ENCODE data around the gene FASTKD3.

Gene FASTKD3

DNA sequence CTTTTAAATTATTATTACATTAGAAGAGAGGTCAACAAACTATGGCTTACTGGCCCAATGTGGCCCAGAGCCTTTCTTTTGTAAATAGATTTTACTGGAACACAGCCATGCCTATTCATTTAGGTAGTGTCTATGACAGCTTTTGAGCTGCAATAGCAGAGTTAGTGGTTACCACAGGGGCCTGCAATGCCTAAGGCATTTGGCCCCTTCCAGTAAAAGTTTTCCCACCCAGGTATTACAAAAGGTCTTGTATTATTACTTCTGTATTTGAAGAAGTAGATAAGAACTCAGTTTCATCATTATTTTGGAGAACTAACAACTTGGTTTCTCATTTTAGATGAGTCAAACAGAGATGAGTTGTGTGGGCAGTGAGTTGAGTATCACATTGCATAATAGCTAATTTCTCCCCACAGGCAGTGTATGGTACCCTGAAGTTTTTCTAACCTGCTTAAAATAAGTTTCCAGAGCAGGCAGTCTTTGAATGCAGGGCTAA, 9.6 kb upstream of the FASTKD3 start:
- DNase-seq, result peak; percentile 24

DNA sequence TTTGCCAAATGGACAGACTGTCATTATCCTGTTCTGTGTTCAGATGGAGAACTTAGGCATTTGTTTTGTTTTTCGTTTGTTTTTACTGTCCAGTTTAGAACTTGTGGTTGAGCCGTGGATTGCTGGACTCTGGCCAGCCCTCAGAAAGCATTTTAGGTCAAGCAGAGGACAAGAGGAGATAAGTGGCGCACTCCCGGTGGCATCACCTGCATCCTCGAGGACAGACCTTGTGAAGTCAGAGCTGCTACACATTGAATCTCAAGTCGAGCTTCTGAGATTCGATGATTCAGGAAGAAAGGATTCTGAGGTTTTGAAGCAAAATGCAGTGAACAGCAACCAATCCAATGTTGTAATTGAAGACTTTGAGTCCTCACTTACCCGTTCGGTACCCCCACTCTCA, 9.0 kb upstream of the FASTKD3 start:
- no peak for DNase-seq

DNA sequence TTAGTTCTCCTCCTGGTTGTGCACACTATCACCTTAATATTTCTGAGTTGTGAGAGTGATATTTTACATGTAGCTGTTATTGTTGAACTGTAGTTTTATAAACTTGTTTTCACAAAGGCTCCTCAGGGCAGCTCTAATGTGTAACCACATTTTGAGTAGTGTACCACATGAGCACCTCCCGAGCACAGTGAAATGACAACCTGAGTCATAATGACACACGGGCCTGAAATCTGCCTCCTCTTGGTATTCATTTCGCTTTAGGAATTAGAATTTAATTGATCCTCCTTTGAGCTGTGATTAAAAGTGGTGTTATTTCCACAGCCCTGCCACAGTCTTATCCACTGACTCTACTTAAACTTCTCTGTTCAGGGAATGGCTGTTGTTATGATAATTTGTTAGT, 8.0 kb upstream of the FASTKD3 start:
- peak; percentile 43 for DNase-seq

DNA sequence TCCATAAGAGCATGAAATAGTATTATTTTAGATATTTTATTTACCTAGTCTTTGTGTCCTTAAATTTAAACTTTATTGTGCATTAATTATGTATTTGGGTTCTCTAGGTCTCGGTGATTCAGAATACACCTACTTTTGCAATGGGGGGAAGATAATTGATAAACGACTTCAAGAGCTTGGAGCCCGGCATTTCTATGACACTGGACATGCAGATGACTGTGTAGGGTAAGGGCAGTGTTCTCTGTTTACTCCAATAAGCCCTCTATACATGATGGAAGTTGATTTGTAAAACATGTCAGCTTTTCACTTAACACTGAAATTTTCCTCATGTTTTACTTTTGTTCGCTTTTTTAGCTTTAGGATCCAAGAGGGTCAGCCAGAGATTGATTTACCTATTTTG, 6.3 kb upstream of the FASTKD3 start:
- no peak for DNase-seq

DNA sequence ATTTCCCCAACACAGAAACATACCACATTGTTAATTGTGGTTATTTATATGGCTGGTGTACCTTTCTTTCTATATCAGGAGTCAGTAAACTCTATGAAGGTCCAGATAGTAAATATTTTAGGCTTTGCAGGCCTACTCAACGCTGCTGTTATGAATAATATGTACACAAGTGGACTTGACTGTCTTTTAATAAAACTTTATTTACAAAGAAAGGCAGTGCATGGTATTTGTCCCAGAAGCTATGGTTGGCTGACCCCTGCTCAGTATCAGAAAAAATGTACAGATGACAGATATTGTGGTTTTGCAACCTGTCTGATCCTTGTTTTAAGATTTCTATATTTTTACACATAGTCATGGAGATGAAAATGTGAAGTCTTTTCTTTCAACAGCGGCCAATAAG, 5.8 kb upstream of the FASTKD3 start:
- DNase-seq, result no peak

DNA sequence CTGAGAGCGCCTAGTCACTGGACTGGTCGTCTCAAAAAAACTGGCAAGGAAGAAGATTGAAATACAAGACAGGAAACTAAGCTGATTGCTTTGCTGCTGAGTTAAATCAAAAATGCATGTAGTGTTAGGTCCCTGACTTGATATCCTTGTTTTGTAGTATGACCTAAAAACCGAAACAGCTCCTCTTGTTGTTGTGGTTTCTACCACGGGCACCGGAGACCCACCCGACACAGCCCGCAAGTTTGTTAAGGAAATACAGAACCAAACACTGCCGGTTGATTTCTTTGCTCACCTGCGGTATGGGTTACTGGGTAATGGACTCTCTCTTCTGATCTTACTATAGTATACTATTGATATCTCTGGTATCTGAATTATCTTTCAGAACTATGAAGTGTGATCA, 4.4 kb upstream of the FASTKD3 start:
- peak; percentile 47 for DNase-seq

DNA sequence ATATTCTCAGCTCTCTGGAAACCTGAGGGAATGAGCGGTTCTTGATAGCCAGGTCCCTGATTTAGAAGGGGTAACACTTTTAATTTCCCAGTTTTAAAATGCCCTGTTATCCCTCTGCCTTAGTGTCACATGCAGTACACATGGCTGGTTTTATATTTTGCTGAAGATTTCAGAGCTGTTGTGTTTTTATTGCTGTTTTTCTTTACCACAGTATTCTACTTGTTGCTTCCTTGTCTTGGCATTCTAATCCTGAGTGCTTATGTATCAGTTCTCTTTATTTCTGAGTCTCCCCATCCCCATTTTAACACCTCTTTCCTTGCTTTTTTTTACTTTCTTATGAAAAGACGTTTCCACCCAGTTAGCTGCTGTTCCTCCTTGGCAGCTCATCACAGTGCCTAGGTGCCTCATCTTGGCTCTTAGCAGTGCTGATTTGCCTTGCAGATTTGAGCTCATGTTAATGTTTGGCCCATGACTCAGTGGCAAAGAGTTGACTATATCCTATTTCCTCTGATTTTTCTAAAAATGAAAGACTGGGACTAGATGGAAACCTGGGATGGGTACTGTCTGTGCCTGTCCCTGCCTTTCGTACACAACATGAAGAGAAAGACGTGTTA, 3.8 kb upstream of the FASTKD3 start:
- no peak for DNase-seq

DNA sequence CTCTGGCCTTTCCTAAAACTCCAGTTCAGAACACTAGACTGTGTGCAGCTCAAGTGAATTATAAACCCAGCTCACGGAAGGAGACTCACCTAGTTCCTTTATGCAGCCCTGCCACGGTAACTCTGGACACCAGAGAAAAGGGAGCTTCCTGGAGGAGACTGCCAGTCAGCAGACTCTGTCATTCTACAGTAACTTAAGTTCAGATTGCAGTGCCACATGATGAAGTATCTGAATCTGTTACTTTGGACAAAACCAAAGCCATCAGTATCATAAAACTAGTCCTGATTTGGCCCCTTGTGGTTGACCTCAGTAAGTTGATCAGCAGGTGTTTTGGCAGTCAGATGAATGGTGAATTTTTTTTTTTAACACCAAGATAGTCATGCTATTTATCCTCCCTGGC, 2.8 kb upstream of the FASTKD3 start:
- DNase-seq, result no peak

DNA sequence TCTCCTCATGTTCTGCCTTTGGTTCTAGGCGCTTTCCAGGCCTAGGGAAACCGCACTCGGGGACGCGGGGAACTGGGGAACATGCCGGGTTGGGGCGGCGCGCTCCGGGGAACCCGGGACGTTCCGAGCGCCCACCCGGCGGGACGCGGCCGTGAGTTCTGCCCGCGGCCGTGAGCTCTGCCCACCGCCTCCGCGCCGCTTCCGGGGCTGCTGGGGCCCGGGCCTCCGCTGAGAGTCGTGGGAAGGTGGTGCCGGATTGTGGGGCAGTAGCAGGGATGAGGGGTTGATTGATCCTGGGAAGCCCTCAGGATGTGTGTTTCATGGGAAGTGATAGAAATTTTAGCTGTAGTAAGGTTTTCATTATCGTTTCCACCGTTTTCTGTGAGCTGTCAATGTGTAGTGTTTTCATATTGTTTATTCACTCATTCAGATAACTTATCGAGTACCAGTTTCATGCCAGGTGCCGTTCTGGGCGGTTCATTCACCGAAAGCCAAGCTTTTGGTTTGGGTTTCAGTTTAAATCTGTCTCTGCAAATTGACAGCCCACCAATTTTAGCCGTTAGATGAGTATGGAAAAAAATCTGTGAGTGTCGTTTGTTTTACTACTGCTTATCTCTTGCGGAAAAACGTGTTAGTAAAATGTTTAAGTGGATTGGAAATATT, 774 bp upstream of the FASTKD3 start:
- DNase-seq, result peak; percentile 64

DNA sequence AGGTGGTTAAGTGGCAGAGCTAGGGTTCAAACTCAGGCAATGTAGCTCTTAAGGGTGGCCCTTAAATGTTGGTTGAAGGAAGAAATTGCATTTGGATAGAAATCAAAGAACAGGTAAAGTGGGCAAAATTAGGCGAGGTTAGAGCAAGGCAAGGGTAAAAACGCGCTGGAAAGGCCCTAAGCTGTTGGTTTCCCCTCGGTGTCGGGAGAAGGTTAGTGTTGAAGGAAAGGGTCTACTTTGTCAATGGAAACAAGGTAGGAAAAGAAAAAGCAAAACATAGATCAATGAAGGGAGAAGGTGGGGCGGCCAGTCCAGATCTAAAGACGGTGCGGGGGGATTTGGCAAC, 431 bp downstream of the FASTKD3 start:
- no peak for DNase-seq

DNA sequence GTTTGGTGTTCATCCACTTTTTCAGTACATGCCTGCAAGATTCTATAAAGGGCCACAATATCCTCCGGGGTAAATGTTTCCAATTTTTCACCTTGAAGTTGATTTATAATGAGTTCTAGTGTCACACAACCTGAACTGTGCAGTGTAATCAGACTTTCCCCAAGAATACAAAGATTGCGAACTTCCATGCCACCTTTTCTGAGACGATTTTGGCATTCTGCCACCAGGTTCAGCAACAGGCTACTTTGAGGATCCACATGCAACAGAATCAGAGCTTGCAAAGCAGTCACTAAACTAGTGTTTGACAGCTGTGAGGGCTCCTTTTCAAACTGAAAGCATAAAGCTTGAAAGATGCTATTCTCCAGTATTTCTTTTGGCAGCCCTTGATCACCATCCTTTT, 1.6 kb downstream of the FASTKD3 start:
- DNase-seq, result no peak

DNA sequence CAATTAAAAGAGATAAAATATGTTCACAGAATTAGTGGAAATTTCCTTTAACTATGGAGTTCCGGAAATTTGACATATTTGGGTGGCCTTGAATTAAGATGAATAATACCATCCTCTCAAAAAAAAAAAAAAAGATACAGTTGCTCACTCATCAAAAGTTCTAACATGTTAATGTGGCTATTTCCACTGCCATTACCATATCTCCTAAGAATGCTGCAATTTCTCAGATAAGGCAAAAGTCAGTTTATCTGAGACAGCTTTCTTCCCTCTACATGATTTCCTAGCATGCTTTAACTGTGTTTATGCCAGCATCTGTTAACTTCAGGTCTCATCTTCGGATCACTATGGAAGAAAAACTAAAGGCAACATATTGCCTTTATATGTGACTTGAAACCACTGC, 2.6 kb downstream of the FASTKD3 start:
- no peak for DNase-seq

DNA sequence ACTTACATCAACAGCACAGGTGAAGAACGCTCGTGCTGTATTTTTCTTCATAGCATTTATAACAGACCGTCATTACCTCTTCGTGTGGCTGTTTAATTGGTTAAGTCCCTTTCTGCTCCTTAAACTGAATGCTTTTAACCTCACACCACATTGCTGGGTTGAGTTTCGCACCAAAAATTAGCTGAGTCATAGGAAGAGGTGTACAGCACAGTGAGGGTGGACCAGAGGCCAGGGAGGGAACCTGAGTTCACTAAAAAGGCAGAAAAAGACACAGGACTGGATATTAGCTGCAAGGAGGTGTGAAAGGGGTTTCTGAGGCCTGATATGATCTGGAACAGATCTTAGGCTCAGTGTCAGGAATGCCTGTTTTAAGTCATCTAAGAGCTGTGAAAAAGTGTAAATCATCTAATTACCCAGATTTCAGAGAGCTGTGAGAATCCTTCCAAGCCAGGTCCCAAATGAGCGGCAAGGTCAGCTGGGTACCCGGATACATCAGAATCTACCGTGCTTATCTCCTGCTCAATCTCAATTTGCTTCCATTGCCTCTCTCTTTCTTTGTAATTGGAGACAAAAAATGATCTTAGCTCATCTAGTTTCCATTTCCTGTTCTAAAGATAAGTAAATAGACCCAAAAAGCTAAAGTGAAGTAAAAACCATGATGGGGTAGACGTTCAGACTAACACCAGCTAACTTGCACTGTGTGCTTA, 10.8 kb downstream of the FASTKD3 start:
- no peak for DNase-seq

DNA sequence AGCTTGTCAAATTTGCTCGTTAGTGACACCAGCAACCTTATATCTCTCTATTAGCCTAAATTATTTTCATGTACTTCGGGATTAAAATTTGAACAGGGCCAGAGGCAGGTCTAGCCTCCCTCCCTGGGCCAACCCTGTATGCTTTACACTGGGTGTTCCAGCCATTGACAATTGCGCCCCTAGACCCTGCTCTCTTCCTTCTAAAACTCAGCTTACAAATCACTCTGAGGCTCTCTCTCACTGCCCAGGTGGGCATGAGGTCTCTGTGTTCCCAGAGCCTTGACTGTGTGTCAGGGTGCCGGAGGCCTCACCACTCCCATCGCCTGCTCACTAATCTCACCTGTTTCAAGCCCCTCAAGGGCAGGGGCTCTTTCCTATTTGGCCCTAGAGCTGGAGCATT, 11.5 kb downstream of the FASTKD3 start:
- DNase-seq, result no peak

DNA sequence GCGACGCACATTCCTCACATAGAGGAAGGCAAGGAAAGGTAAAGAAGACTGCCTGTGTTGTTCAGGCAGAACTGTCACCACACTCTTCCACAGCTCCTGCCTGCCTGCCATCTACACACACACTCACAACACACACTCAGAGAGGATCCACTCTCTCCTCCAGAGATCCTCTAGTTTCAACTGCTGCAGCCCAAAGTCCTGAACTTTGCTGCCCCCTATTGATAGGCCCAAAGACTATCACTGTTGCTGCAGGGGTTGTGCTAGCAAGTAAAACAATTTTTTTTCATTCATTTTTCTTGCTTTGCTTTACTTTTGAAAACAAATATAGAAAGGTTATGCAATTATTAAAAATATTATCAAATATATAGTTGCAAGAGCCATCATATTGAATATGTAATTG, 12.0 kb downstream of the FASTKD3 start:
- peak; percentile 48 for DNase-seq

DNA sequence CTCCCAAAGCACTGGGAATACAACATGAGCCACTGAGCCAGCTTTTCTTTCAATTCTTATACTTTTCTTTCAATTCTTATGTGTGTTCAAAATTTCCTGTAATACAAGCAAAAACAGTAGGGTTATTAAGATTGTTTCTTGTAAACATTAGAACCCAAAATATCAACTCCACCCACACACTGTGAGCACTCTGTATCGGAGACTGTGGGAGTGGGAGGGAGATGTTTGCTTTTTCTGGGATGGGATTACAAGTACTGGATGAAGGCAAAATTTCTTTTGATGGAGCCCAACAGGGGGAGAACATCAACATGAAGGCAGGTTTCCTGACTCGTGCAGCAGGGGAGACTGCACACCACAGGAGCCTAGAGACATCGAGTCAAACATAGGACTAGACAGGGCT, 13.2 kb downstream of the FASTKD3 start:
- no peak for DNase-seq

DNA sequence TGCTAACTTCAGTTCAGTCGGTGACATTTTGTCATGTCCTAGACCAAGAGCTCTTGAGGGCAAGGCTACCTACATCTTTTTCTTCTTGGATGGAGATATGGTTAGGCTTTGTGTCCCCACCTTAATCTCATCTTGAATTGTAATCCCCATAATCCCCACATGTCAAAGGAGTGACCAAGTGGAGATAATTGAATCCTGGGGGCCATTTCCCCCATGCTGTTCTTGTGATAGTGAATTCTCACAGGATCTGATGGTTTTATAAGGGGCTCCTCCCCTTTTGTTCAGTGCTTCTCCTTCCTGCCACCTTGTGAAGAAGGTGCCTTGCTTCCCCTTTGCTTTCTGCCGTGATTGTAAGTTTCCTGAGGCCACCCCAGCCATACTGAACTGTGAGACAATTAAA, 15.8 kb downstream of the FASTKD3 start:
- DNase-seq, result no peak

DNA sequence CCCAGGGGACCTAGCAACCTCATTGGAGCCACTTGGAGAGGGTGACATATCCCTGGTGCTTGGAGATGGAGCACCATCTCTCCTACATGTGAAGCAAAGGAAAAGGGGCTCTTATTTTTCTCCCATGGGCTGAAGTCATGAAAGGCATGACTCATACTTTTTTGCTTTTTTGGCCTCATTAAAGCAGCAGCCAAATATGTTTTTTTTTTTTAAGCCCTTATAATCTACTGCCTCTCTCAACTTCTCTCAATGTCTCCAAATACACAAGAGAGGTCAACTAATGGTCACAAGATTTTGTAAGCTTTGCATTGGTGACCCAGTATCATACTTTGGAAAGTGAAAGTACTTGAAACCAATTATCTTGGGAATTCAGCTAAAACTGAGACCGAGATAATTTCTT, 16.3 kb downstream of the FASTKD3 start:
- DNase-seq, result no peak

DNA sequence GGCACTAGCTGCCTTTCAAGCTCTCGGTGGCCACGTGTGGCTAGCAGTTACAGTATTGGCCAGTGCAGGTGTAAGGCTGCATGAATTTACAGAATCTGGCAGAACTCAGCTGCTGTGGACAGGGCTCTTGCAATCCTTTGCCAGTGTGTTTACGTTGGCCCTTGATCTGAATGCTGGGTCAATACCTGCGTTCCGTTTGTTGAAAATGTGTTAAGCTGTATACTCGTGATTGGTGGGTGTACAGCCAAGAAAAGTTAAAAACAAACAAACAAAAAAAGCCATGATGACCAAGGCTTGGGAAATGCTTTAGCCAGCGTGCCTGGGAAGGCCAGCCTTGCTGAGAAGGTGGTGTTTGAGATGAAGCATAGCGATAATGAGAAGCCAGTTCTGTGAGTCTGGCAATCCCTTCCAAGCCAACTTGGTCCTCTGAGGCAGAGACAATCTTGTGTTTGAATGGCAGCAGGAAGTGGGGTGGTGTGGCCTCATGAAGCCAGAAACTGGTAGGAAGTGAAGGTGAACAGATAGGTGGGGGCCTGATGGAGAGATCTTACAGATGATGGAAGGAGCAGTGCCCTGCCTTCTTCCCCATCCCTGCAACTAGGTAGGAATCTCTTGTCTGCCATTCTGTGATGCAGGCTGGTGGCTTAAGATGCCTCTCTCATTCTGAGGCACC, 17.1 kb downstream of the FASTKD3 start:
- no peak for DNase-seq

DNA sequence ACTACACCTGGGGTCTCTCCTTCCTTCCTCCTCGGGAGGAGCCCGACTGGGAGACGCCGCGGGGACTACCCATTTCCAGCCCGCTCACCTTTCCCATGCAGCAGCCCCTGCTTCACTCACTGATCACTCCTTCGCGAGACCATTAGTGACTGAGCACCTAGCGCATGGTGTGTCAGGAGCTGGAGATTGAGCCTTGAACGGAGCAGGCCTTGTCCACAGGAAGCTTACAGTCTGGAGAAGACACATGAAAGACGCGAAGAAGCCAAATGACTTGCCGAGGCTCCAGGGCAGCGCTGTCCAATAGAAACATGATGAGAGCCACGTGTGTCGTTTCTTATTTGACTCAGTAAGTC, 17.6 kb downstream of the FASTKD3 start:
- DNase-seq, result no peak

DNA sequence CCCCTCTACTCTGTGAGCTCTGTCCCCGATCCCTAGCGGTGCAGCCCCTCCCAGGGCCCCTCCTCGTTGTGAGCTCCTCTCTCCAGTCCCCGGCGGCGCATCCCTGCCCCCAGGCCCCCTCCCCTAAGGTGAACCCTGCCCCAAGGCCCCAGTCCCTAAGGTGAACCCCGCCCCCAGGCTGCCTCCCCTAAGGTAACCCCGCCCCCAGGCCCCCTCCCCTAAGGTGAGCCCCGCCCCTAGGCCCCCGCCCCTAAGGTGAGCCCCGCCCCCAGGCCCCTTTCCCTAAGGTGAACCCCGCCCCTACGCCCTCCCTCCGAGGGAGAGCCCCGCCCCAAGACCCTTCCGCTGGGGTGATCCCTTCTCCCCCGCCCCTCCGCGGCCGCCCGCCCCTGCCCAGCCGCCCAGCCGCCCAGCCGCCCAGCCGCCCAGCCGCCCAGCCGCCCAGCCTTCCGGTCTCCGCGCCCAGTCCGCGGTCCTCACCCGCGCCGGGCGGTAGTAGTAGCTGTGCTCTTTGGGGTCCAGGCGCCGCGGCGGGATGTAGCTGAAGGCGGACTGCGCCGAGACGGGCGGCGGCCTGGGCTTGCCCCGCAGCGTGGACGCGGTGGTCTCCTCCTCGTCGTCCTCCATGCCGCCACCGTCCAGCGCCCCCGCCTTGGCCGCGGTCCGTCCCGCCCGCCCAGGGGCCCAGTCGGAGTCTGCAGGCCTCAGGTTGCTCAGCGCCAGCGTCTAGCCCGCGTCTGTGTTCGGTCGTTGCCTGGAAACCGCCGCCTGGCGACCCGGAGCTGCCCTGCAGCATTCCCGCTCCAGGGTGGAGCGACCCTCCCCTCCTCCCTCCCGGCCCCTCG, 18.2 kb downstream of the FASTKD3 start, which contains the start of gene CFAP90:
TSS of gene CFAP90 (minus strand) at position 739 of the 845 bp plus-strand sequence. CDS start at position 627, 112 bp downstream.
- peak; percentile 20 for DNase-seq

DNA sequence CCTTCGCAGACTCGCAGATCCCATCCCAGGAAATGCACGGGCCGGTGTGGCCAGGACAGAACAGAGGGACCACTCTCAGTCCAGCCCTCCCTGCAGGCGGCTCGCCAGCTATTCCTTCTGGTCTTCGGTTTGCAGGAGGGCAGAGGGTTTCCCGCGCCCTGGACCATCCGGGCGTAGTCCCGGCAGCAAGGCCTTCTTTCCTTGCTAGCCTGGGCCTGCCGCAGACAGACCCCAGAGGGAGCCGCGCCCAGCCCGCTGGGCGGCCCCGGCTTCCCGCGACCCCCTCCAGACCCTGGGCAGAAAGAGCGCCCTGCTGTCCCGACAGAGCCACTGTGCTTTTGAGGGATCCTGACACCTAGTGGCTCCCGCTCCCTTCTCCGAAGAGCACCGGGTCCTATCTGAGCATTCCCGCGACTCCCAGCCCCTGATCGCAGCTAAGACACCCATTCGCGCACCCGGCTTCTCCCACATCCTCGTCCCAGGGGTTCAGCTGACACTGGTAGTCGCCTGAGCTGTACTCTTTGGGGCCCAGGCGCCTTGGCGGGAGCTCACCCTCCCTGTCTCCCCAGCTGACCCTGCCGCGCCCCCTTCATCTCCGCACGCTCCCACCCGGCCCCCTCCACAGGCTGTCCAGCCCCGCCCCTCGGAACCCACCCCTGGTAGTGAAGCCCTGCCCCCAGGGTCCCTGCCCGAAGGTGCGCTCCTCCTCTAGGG, 19.0 kb downstream of the FASTKD3 start:
- no peak for DNase-seq
